B cell (primary cell): ENCODE measurements around the gene PDCD7.

Source experiments
- EZH2 ChIP-seq: IDR thresholded peaks from 2 replicates; pipeline ENCODE4 v1.6.1; 2012; ENCODE audit warnings: borderline replicate concordance, low read depth, mild to moderate bottlenecking, moderate library complexity, low read length; ENCODE audit not compliant: insufficient read depth, poor library complexity, severe bottlenecking
- TF ChIP-seq, protein P1 (sequence below): fragments of 200-600 bp; IDR thresholded peaks from one replicate; pipeline ENCODE4 v1.8.0; 2022; ENCODE audit warnings: antibody characterized with exemption, mild to moderate bottlenecking

DNA sequence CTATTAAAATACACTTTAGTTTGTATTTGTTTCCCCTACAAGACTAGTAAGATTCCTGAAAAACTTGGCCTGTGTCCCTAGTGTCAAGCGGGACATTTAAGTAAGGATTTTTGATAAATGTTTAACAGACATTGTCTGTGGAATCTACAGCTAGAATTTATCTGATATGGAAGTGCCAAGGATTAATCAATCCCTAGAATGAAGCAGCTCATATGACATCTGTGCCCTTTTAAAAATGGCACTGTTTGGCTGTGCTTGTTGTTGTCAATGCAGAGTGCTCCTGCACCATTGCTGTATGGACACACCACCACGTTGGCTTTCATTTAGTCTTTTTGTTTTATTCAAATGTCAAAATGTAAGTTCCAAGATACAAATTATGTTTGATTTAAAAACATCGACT, 14.3 kb upstream of the PDCD7 start:
- TF ChIP-seq EZH2 = no peak
- TF ChIP-seq, protein P1, sequence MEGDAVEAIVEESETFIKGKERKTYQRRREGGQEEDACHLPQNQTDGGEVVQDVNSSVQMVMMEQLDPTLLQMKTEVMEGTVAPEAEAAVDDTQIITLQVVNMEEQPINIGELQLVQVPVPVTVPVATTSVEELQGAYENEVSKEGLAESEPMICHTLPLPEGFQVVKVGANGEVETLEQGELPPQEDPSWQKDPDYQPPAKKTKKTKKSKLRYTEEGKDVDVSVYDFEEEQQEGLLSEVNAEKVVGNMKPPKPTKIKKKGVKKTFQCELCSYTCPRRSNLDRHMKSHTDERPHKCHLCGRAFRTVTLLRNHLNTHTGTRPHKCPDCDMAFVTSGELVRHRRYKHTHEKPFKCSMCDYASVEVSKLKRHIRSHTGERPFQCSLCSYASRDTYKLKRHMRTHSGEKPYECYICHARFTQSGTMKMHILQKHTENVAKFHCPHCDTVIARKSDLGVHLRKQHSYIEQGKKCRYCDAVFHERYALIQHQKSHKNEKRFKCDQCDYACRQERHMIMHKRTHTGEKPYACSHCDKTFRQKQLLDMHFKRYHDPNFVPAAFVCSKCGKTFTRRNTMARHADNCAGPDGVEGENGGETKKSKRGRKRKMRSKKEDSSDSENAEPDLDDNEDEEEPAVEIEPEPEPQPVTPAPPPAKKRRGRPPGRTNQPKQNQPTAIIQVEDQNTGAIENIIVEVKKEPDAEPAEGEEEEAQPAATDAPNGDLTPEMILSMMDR = no peak
